Skeletal muscle cell (primary cell): Measurements from ENCODE around the gene PPEF1.

Experiments used
- DNase-seq: peaks from one replicate; pipeline ENCODE4 v3.0.0-alpha.2; 2010; ENCODE audit warnings: low read depth
- H3K4me3 ChIP-seq: 2 replicates; pipeline ENCODE4 v1.5.1; 2011; ENCODE audit warnings: low read depth, mild to moderate bottlenecking, control low read depth, low read length, moderate library complexity

The PPEF1 gene

GRCh38 chrX:18707426-18708049 lies at the start of gene PPEF1:
TSS of gene PPEF1 (plus strand) at chrX:18707645. CDS start at chrX:18707781, 136 bp downstream.
- no peak within 1 kb of the TSS for H3K4me3 ChIP-seq
- DNase-seq: no peak

GRCh38 chrX:18661273-18661672 lies 46.2 kb upstream of the PPEF1 start:
- no peak overlapping the region for H3K4me3 ChIP-seq
- no peak for DNase-seq

- DNase-seq: no peak
- no peak overlapping the region for H3K4me3 ChIP-seq
These were observed 42.5 kb upstream of the PPEF1 start for GRCh38 chrX:18664947-18665346.

- no peak overlapping the region for H3K4me3 ChIP-seq
- no peak for DNase-seq
These were observed 40.8 kb upstream of the PPEF1 start for GRCh38 chrX:18666614-18667013.

- H3K4me3 ChIP-seq: no peak overlapping the region
- DNase-seq: no peak
These were observed 39.2 kb upstream of the PPEF1 start for GRCh38 chrX:18668071-18668835.

- DNase-seq: no peak
- no peak within 1 kb of the TSS for H3K4me3 ChIP-seq
These were observed 35.4 kb upstream of the PPEF1 start, which contains the start of gene RS1 for GRCh38 chrX:18672008-18672407. TSS of gene RS1 (minus strand) at chrX:18672108. CDS start at chrX:18672068, 40 bp downstream.

GRCh38 chrX:18674417-18674787 lies 33.0 kb upstream of the PPEF1 start:
- peak overlapping the region; percentile 61 for H3K4me3 ChIP-seq
- no peak for DNase-seq

- DNase-seq: peak; percentile 2
- H3K4me3 ChIP-seq: peak overlapping the region; percentile 61
These were observed 32.4 kb upstream of the PPEF1 start for GRCh38 chrX:18674788-18675735.

- DNase-seq: no peak
- no peak overlapping the region for H3K4me3 ChIP-seq
These were observed 31.4 kb upstream of the PPEF1 start for GRCh38 chrX:18676050-18676449.

GRCh38 chrX:18676470-18676869 lies 31.0 kb upstream of the PPEF1 start:
- H3K4me3 ChIP-seq: no peak overlapping the region
- no peak for DNase-seq

- H3K4me3 ChIP-seq: no peak overlapping the region
- no peak for DNase-seq
These were observed 30.1 kb upstream of the PPEF1 start for GRCh38 chrX:18677161-18677869.

- DNase-seq: no peak
These were observed 25.4 kb upstream of the PPEF1 start for GRCh38 chrX:18681996-18682395.

GRCh38 chrX:18682979-18683387 lies 24.5 kb upstream of the PPEF1 start:
- DNase-seq: no peak

More at GRCh38 chrX:18681996-18682395, 25.4 kb upstream of the PPEF1 start:
- no peak overlapping the region for H3K4me3 ChIP-seq

GRCh38 chrX:18687856-18688495 lies 19.5 kb upstream of the PPEF1 start:
- no peak overlapping the region for H3K4me3 ChIP-seq
- DNase-seq: no peak

More at GRCh38 chrX:18682979-18683387, 24.5 kb upstream of the PPEF1 start:
- H3K4me3 ChIP-seq: no peak overlapping the region

- H3K4me3 ChIP-seq: no peak overlapping the region
- DNase-seq: no peak
These were observed 16.0 kb upstream of the PPEF1 start for GRCh38 chrX:18691431-18691830.

GRCh38 chrX:18692541-18692940 lies 14.9 kb upstream of the PPEF1 start:
- H3K4me3 ChIP-seq: no peak overlapping the region
- no peak for DNase-seq

GRCh38 chrX:18696653-18697052 lies 10.8 kb upstream of the PPEF1 start:
- no peak overlapping the region for H3K4me3 ChIP-seq
- DNase-seq: no peak

- no peak overlapping the region for H3K4me3 ChIP-seq
- no peak for DNase-seq
These were observed 8.5 kb upstream of the PPEF1 start for GRCh38 chrX:18698737-18699650.
